Measurements from ENCODE around the gene MCCC1. TPM values are rescaled to one million over a fixed set of nuclear protein-coding genes. Genes with fewer than 3 reads are reported as not detected.
"Not testable (repeated sequence)": the region's sequence is repeated elsewhere in the genome, so short reads cannot be mapped to it uniquely, and the experiment has no call there.

MCCC1 gene
- total and polyA plus RNA-seq, 2 experiments from 2014 or later: 30.8 to 37.7 TPM

- Histone ChIP-seq H2AFZ (no peak overlapping the region), H3K4me3 (no peak overlapping the region), H3K4me2 (no peak overlapping the region), H3K79me2 (no peaks in the 10 kb centered on the region), H4K20me1 (ENCODE audit: insufficient read depth, poor library complexity, severe bottlenecking) (no peaks in the 10 kb centered on the region), H3K27ac (no peak overlapping the region), H3K36me3 (replicated peaks; ENCODE audit: insufficient read depth, low read depth) (no peaks in the 10 kb centered on the region), H3K9me3 (ENCODE audit: low read depth) (no peaks in the 10 kb centered on the region), H3K27me3 (peaks cover 36% of the 10 kb centered on the region), H3K4me1 (ENCODE audit: insufficient read depth) (no peaks in the 10 kb centered on the region), H3K9me2 (replicated peaks; ENCODE audit: insufficient read depth) (no peaks in the 10 kb centered on the region)
- no peak for DNase-seq (ENCODE audit: low spot score)
- TF ChIP-seq EZH2phosphoT487 (IDR thresholded peaks at IDR 0.05; ENCODE audit: low read depth, severe bottlenecking, unreplicated experiment) (no peak), EZH2 (IDR thresholded peaks at IDR 0.05; ENCODE audit: borderline replicate concordance) (no peak), CTCF (IDR thresholded peaks at IDR 0.05; ENCODE audit: poor library complexity) (no peak)
- WGBS (ENCODE audit: low lambda C conversion rate, missing lambda C conversion rate): 86% methylated on average over 4 of the region's 4 CpGs
Measured at GRCh38 chr3:183117056-183117455, 17.8 kb upstream of the MCCC1 start.

DNA sequence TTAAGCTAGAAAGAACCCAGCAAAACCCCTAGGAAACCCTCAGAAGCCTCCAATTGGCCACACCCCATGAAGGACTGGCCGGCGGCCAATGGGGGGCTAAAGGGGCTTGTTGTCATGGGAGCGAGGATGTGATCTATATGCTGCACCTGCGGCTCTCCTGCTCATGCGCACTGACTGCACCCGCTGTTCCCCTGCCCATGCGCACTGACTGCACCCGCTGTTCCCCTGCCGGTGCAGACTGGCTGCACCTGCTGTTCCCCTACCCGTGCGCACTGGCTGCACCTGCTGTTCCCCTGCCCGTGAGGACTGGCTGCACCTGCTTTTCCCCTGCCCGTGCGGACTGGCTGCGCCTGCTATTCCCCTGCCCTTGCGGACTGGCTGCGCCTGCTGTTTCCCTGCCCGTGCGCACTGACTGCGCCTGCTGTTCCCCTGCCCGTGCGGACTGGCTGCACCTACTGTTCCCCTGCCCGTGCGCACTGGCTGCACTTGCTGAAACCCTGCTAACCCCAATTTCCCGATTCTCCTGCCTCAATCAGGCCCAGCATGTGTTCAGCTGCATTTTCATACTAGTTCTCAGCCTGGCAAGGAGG lies 16.8 kb upstream of the MCCC1 start:
- H3K36me3 ChIP-seq (replicated peaks; ENCODE audit: insufficient read depth, low read depth): no peaks in the 10 kb centered on the region
- no peaks in the 10 kb centered on the region for H3K9me2 ChIP-seq (replicated peaks; ENCODE audit: insufficient read depth)
- TF ChIP-seq CTCF (IDR thresholded peaks at IDR 0.05; ENCODE audit: poor library complexity) (no peak), EZH2phosphoT487 (IDR thresholded peaks at IDR 0.05; ENCODE audit: low read depth, severe bottlenecking, unreplicated experiment) (no peak), EZH2 (IDR thresholded peaks at IDR 0.05; ENCODE audit: borderline replicate concordance) (no peak)
- H3K4me3 ChIP-seq: no peak overlapping the region
- peak overlapping the region; percentile 72 for H3K4me2 ChIP-seq
- H3K27ac ChIP-seq: no peak overlapping the region
- WGBS (ENCODE audit: low lambda C conversion rate, missing lambda C conversion rate): 8% methylated on average over 21 of the region's 25 CpGs
- no peak overlapping the region for H2AFZ ChIP-seq
- peak; percentile 79 for DNase-seq (ENCODE audit: low spot score)
- no peaks in the 10 kb centered on the region for H3K4me1 ChIP-seq (ENCODE audit: insufficient read depth)
- peaks cover 36% of the 10 kb centered on the region for H3K27me3 ChIP-seq
- H3K79me2 ChIP-seq: no peaks in the 10 kb centered on the region
- H3K9me3 ChIP-seq (ENCODE audit: low read depth): no peaks in the 10 kb centered on the region
- H4K20me1 ChIP-seq (ENCODE audit: insufficient read depth, poor library complexity, severe bottlenecking): no peaks in the 10 kb centered on the region

GRCh38 chr3:183114384-183115178 lies 15.3 kb upstream of the MCCC1 start:
- Histone ChIP-seq H3K79me2 (no peaks in the 10 kb centered on the region), H3K36me3 (replicated peaks; ENCODE audit: insufficient read depth, low read depth) (no peaks in the 10 kb centered on the region), H3K9me2 (replicated peaks; ENCODE audit: insufficient read depth) (no peaks in the 10 kb centered on the region), H2AFZ (no peak overlapping the region), H3K4me2 (no peak overlapping the region), H3K4me3 (no peak overlapping the region), H3K27me3 (peaks cover 36% of the 10 kb centered on the region), H3K27ac (no peak overlapping the region), H3K9me3 (ENCODE audit: low read depth) (no peaks in the 10 kb centered on the region), H3K4me1 (ENCODE audit: insufficient read depth) (no peaks in the 10 kb centered on the region), H4K20me1 (ENCODE audit: insufficient read depth, poor library complexity, severe bottlenecking) (no peaks in the 10 kb centered on the region)
- 36% methylated on average over 13 of the region's 13 CpGs for WGBS (ENCODE audit: low lambda C conversion rate, missing lambda C conversion rate)
- TF ChIP-seq CTCF (IDR thresholded peaks at IDR 0.05; ENCODE audit: poor library complexity) (no peak), EZH2phosphoT487 (IDR thresholded peaks at IDR 0.05; ENCODE audit: low read depth, severe bottlenecking, unreplicated experiment) (no peak), EZH2 (IDR thresholded peaks at IDR 0.05; ENCODE audit: borderline replicate concordance) (no peak)
- DNase-seq (ENCODE audit: low spot score): no peak

DNA sequence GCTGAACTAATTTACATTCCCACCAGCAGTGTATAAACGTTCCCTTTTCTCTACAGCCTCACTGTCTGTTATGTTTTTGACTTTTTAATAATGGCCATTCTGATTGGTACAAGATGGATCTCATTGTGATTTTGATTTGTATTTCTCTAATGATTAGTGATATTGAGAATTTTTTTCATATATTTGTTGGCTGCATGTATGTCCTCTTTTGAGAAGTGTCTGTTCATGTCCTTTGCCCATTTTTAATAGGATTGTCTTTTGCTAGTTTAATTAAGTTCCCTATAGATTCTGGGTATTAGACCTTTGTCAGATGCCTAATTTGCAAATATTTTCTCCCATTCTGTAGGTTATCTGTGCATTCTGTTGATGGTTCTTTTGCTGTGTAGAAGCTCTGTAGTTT lies 10.6 kb upstream of the MCCC1 start:
- H3K79me2 ChIP-seq; H4K20me1 ChIP-seq (ENCODE audit: insufficient read depth, poor library complexity, severe bottlenecking): not testable (repeated sequence)

More for the DNA sequence above, 10.6 kb upstream of the MCCC1 start:
- H3K36me3 ChIP-seq (replicated peaks; ENCODE audit: insufficient read depth, low read depth); H3K4me3 ChIP-seq; H3K9me3 ChIP-seq (ENCODE audit: low read depth); H3K27ac ChIP-seq; DNase-seq (ENCODE audit: low spot score); H3K9me2 ChIP-seq (replicated peaks; ENCODE audit: insufficient read depth); H3K4me2 ChIP-seq; H2AFZ ChIP-seq; H3K4me1 ChIP-seq (ENCODE audit: insufficient read depth): not testable (repeated sequence)
- peaks cover 13% of the 10 kb centered on the region for H3K27me3 ChIP-seq
- WGBS (ENCODE audit: low lambda C conversion rate, missing lambda C conversion rate): 96% methylated on average over 1 of the region's 1 CpG

All from hepatocyte (in vitro differentiated cells).